Ishikawa (cell line): ENCODE data around the gene PDCD4.

Experiments
- CEBPB ChIP-seq: IDR thresholded peaks from 2 replicates; pipeline ENCODE4 v1.6.1; 2012
- CREB1 ChIP-seq: IDR thresholded peaks from 2 replicates; pipeline ENCODE4 v1.6.1; 2012; ENCODE audit warnings: low read depth
- EGR1 ChIP-seq: IDR thresholded peaks from 2 replicates; pipeline ENCODE4 v1.6.1; 2012
- EP300 ChIP-seq: IDR thresholded peaks from 2 replicates; pipeline ENCODE4 v1.6.1; 2012; ENCODE audit warnings: borderline replicate concordance
- FOXM1 ChIP-seq: IDR thresholded peaks from 2 replicates; pipeline ENCODE4 v1.6.1; 2012; ENCODE audit warnings: low read depth, borderline replicate concordance
- NFIC ChIP-seq: IDR thresholded peaks from 2 replicates; pipeline ENCODE4 v1.6.1; 2012
- RAD21 ChIP-seq: IDR thresholded peaks from 2 replicates; pipeline ENCODE4 v1.6.1; 2012; ENCODE audit warnings: low read depth
- TCF12 ChIP-seq: IDR thresholded peaks from 2 replicates; pipeline ENCODE4 v1.6.1; 2012; ENCODE audit warnings: low read depth
- TEAD4 ChIP-seq: IDR thresholded peaks from 2 replicates; pipeline ENCODE4 v1.6.1; 2012
- YY1 ChIP-seq: IDR thresholded peaks from 2 replicates; pipeline ENCODE4 v1.6.1; 2012; ENCODE audit warnings: low read depth
- ZBTB7A ChIP-seq: IDR thresholded peaks from 2 replicates; pipeline ENCODE4 v1.6.1; 2012; ENCODE audit warnings: low read depth
- TF ChIP-seq, protein P1 (sequence below): IDR thresholded peaks from 2 replicates; pipeline ENCODE4 v1.6.1; 2012; ENCODE audit warnings: low read depth, mild to moderate bottlenecking
- TF ChIP-seq, protein P2 (sequence below): IDR thresholded peaks from 2 replicates; pipeline ENCODE4 v1.6.1; 2012
- TF ChIP-seq, protein P3 (sequence below): IDR thresholded peaks from 2 replicates; pipeline ENCODE4 v1.6.1; 2012

DNA sequence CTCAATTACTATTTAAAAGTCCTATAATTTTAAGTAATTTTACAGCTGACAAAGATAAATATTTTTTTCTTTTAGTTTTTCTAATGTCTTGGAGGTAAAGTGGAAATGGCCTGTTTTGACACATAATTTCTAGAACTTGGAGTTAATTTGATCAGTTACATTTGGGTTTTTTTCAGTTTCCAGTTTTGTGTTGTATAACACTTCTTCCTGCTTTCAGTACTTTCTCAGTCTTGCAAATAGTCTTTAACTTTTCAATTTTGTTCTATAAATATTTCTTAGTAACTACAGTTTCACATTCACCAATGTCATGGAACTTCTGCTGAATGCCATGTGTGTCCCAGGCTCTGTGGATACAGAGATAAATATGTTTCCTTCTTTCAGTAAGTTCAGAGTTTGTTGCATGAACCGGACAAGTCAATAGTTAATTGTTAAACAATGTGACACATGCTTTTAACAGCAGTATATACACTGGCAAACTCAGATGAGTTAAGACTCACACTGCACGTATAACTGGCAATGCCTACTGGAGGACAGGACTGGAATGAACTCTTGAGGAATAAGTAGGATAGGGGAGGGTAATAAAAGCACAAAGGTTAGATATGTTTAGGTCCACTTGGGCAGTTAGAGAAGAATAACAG is 52.2 kb downstream of the PDCD4 start:
- TF ChIP-seq RAD21 (no peak), FOXM1 (no peak), EGR1 (no peak), ZBTB7A (no peak), TCF12 (no peak), EP300 (no peak), CEBPB (no peak), YY1 (no peak), NFIC (no peak), TEAD4 (no peak), CREB1 (no peak)
- TF ChIP-seq, protein P1, sequence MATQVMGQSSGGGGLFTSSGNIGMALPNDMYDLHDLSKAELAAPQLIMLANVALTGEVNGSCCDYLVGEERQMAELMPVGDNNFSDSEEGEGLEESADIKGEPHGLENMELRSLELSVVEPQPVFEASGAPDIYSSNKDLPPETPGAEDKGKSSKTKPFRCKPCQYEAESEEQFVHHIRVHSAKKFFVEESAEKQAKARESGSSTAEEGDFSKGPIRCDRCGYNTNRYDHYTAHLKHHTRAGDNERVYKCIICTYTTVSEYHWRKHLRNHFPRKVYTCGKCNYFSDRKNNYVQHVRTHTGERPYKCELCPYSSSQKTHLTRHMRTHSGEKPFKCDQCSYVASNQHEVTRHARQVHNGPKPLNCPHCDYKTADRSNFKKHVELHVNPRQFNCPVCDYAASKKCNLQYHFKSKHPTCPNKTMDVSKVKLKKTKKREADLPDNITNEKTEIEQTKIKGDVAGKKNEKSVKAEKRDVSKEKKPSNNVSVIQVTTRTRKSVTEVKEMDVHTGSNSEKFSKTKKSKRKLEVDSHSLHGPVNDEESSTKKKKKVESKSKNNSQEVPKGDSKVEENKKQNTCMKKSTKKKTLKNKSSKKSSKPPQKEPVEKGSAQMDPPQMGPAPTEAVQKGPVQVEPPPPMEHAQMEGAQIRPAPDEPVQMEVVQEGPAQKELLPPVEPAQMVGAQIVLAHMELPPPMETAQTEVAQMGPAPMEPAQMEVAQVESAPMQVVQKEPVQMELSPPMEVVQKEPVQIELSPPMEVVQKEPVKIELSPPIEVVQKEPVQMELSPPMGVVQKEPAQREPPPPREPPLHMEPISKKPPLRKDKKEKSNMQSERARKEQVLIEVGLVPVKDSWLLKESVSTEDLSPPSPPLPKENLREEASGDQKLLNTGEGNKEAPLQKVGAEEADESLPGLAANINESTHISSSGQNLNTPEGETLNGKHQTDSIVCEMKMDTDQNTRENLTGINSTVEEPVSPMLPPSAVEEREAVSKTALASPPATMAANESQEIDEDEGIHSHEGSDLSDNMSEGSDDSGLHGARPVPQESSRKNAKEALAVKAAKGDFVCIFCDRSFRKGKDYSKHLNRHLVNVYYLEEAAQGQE: no peak
- TF ChIP-seq, protein P2, sequence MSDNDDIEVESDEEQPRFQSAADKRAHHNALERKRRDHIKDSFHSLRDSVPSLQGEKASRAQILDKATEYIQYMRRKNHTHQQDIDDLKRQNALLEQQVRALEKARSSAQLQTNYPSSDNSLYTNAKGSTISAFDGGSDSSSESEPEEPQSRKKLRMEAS: no peak
- TF ChIP-seq, protein P3, sequence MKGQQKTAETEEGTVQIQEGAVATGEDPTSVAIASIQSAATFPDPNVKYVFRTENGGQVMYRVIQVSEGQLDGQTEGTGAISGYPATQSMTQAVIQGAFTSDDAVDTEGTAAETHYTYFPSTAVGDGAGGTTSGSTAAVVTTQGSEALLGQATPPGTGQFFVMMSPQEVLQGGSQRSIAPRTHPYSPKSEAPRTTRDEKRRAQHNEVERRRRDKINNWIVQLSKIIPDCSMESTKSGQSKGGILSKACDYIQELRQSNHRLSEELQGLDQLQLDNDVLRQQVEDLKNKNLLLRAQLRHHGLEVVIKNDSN: no peak
